NT2/D1 (cell line): ENCODE results near the gene SPARCL1.

Experiments used
- SUZ12 ChIP-seq: IDR thresholded peaks from 2 replicates; pipeline ENCODE4 v1.6.1; 2011; ENCODE audit not compliant: insufficient read length, insufficient read depth; ENCODE audit errors: extremely low read depth
- ZNF274 ChIP-seq: IDR thresholded peaks from 2 replicates; pipeline ENCODE4 v1.6.1; 2011; ENCODE audit warnings: mild to moderate bottlenecking, low read depth, low read length

DNA sequence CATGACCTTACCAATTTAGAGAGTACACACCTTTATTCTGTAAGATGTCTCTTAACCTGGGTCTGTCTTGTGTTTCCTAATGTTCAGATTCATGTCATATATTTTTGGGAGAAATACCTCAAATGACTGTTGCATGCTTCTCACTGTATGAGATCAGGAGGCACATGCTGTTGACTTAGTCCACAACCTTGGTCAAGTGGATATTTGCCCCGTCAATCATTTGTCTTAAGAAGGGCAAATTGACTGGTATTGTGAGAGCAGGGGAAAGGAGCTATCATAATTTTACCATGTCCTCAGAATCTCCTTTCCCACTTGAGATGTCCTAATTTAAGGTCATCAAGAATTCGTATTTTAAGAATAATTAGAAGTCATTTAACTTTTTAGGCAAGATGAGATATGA lies 95.8 kb downstream of the SPARCL1 start:
- TF ChIP-seq ZNF274: no peak
- no peak for TF ChIP-seq SUZ12
